Measurements from ENCODE around the gene MYLK.

MYLK gene

DNA sequence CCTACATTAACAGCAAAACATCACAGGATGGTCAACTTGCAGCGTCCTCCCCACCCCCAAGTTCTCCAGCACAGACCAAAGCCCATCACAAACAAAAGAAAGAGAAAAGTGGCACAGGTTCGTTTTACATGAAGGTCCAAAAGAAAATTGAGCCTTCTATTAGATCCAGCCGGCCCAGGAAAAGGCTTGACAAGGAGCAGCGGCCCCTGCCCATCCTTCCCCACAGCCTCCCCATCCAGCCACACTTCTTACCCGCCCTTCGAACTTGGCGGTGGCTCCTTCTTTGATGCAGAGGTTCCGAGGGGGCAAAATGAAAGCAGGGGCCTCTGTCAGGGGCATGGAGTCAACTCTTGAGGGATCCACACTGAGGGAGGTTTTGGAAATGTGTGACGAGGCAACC lies 90.7 kb downstream of the MYLK start:
- DNase-seq (ENCODE audit: low read depth, low spot score): no peak

- peak; percentile 63 for DNase-seq (ENCODE audit: low read depth, low spot score)
Measured at GRCh38 chr3:123792473-123793201, 91.5 kb downstream of the MYLK start.

DNA sequence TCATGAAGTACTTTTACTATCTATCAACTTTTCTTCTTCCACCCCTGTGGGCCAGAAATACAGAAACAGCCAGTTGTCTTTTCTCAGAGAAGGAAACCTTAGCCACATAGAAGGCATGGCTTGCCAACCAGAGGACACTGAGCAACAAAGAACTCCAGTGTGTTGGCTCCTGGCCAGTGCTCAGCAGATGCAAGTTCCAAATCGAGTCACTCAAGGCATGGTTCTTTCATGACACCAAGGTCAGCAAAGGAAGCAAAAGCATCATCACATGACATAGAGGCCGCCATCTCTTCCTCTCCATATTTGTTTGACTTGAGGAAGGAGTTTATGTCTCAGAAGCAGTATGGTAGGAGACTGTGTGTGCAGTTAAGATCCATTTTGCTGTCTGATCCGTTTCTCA lies 92.2 kb downstream of the MYLK start:
- DNase-seq (ENCODE audit: low read depth, low spot score): no peak

- no peak for DNase-seq (ENCODE audit: low read depth, low spot score)
Measured at GRCh38 chr3:123791417-123791816, 92.7 kb downstream of the MYLK start.

- DNase-seq (ENCODE audit: low read depth, low spot score): no peak
Measured at GRCh38 chr3:123791073-123791370, 93.1 kb downstream of the MYLK start.

DNA sequence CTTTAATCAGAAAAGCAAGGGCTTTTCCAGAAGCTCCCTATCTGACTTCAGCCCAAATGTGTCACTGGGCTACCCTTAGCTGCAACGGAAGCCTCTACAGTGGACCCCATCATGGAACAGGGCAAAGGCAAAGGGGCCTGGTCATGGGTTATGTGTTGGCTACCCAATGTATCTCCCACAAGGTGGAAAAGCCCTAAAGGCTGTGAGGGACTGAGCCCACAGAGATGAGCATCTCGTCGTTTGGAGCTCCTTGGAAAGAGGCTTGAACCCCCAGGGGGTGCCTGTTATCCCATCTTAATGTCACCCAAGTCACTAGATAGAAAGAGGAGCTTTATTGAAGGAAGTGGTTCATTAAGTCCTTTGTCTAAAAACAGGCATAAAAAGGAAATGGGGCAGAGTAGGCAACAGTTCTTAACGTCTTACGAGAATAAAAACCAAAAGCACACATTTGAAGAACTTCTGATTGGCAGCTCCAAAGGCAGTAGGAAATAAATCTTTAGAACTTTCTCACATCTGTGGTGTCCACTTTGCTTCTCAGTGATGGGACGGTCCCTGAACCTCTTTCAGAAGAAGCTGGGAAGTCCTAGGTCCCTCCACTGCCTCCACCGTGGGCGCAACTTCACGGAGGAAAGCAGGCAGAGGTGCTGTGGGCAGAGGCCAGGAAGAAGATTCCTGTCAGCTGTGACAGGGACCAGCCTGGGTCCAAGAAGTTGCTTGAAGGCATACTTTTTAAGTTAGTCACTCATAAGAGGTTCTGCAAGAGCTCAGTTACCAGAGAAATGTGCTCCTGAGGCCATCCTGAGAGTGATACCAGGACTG lies 93.7 kb downstream of the MYLK start:
- peak; percentile 42 for DNase-seq (ENCODE audit: low read depth, low spot score)

DNA sequence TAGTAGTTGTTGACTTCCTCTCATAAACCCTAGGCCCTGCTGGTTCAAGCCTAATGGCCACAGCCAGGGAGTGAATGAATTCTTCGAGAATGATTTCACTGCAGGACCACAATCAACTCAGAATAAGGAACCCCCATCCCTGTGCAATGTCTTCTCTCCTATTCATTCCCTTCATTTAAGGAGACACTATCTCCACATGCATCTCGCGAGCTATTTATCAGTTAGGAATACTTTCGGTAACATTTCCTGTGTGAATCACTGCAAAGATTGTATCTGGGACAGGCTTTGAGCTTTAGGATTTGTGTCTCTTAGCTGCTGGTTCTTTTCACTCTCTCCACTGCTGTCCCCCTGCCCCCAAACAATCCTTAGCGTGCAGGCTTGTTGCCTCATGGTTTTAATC lies 94.4 kb downstream of the MYLK start:
- DNase-seq (ENCODE audit: low read depth, low spot score): peak; percentile 35

GRCh38 chr3:123789160-123789559 lies 95.0 kb downstream of the MYLK start:
- DNase-seq (ENCODE audit: low read depth, low spot score): peak; percentile 37

GRCh38 chr3:123788710-123789109 lies 95.4 kb downstream of the MYLK start:
- no peak for DNase-seq (ENCODE audit: low read depth, low spot score)

DNA sequence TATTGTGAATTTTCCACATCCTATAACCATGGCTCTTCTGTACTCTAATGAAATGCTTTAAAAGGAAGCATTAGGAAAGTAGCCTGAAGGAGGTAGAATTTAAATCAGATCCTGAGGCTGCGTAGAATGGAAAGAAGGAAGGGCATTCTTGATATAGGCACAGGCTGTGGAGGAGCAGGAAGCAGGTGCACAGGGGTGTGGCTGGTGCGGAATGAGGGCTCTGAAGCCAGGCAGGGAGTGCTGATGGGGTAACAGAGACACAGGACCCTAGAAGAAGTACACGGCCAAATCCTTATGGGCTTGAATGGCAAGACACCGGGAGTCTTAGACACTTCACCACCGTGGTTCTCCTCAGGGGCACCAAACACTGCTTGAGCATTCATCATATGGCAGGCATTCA lies 97.0 kb downstream of the MYLK start:
- DNase-seq (ENCODE audit: low read depth, low spot score): no peak

- no peak for DNase-seq (ENCODE audit: low read depth, low spot score)
Measured at GRCh38 chr3:123785602-123786001, 98.5 kb downstream of the MYLK start.

DNA sequence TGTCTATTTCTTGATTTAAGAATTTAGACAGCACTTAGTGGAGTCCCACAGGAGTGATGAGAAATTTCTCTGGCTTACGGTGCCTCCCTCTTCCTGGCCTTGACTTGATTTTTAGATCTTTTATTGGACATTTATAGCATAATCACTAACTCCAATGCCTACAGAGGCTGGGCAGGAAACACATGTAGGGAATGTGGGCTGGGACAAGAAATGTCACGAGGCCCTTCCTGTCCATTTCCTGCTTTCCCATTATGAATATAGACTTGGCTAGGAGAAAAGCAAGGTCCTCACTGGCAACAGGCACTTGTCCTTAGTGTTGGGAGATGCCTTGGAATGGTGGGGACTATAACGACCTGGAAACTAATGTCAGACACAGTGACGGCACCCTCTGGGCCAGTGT lies 100.3 kb downstream of the MYLK start:
- DNase-seq (ENCODE audit: low read depth, low spot score): no peak

DNA sequence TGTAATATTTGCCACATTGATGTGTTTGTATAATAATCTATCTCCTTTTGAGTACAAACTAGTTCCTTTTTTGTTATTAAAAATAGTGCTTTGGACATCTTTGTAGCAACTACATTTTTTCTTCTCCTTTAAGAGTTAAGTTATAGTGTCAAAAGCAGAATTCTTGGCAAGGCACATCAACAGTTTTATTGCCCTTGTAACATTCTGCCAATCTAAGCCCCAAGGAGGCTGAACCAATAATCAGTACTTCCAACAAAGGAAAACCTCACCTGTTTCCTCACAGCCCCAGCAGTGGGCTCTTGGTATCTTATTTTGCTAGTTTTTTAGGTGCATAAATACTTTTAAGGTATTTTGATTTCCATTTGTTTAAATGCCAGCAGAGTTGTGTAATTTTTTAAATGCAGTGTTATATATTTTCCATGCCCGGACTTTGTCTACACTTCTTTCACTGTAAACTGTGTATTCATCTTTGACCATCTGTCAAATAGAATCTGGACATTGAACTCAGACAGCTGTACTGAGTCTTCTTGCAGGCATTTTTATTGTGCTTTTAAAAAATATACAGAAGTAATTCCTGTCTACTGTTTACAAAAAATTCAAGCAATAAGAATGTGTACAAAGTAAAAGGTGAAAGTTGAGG lies 101.0 kb downstream of the MYLK start:
- DNase-seq (ENCODE audit: low read depth, low spot score): no peak

DNA sequence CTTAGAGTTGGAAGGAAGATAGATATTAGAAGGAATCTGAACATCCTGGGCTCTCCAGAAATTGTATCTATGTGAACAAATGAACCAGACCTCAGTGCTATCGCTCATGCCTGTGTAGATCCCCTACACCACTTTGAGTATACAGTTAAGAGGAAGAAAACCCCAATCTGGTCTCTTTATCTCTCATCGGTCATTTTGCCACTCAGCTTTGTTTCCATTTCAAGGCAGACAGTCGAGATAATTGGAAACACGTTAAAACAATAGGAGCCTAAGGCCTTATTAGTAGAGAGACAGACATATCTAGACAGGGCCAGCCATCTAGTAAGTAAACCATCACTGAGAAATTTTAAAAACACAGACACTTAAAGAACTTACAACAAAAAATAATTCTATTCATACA lies 101.6 kb downstream of the MYLK start:
- DNase-seq (ENCODE audit: low read depth, low spot score): no peak

DNA sequence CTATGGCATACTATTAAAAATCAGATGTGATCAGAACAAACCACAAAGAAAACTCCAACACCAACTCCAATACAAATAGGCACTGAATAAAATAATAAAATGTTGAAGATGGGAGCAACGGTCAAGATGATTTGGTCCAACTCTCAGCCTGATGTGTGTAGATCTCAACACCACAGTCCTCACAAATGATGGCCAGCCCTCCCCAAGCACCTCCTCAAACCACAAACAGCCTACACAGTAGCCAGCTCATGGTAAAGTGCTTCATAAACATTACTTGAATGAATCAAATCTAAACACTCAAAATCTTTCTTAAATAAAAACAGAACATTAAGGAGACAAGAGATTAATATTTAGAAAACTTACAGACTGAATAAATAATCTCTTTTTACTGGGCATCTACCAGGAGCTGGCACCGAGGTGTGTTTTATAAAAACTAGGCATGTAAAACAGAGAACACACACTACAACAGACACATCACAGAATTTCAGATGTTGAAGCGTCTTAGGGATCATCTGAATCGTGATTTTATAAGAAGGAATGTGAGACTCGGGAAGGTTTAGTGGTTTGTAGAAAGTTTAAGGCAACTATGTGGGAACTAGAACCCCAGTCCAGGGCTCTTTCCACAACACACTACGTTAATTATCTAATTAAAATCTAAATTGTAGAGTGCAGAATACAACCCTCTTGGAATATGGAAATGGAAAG lies 102.4 kb downstream of the MYLK start:
- no peak for DNase-seq (ENCODE audit: low read depth, low spot score)

DNA sequence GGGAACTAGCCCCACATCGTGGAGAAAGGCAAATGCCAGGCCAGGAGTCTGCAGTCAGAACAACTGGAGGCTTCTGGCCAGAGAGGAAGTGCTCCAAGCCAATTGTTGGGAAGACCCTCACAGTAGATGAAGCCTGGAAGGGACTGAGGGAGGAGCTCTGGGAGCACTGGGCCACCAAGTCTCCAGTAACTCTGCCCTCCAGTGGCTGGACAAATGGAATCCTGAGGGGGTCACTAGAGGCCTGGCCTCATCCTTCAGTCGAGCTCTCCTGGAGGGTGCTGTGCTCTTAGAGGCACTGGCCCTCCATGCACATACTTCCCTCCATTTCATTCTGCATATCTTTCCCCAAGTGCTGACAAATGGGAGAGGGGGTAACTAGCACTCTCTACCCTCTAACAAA lies 103.0 kb downstream of the MYLK start:
- no peak for DNase-seq (ENCODE audit: low read depth, low spot score)

GRCh38 chr3:123780656-123781055 lies 103.5 kb downstream of the MYLK start:
- no peak for DNase-seq (ENCODE audit: low read depth, low spot score)

GRCh38 chr3:123779655-123780231 lies 104.4 kb downstream of the MYLK start:
- no peak for DNase-seq (ENCODE audit: low read depth, low spot score)

GRCh38 chr3:123778991-123779622 lies 105.0 kb downstream of the MYLK start:
- no peak for DNase-seq (ENCODE audit: low read depth, low spot score)

GRCh38 chr3:123778525-123778924 lies 105.6 kb downstream of the MYLK start:
- DNase-seq (ENCODE audit: low read depth, low spot score): no peak

DNA sequence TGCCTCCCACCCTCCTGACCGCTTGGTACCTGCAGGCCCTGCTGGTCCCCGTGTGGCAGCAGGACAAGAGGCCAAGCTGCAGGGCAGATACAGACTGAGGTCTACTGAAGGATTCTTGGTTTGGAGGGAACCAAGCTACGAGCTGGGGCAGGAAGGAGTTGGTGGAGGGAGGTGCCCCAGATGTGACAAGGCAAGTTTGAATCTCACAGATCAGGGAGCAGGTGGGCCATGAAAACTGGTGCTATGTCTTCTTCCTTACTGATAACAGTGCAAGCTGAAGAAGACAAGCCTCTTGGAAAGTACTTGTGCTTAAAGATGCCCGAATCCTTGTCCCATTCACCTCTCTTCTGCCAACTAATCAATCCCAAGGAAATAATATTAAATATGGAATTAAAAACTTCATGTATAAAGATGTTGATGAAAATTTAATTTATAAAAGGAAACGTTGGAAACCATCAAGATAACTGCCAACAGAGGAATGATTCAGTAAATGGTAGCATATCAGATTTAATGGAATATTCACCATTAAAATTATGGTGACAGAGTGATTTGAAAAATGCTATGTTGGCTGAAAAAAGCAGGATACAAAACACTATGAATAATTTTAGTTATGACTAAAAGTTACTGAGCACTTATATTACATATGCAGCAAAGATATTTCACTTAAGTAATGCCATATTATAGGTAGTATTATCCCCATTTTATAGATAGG lies 107.9 kb downstream of the MYLK start:
- DNase-seq (ENCODE audit: low read depth, low spot score): no peak
